Activated naive CD4-positive, alpha-beta T cell treated with anti-CD3 and anti-CD28 coated beads, Interleukin-2, amount 50 U/mL, for 16 hours (primary cell): Measurements from ENCODE around the gene REC114.

ENCODE experiments used
- DNase-seq: peaks from one replicate; pipeline ENCODE4 v3.0.0-alpha.2; 2020

The REC114 gene

DNA sequence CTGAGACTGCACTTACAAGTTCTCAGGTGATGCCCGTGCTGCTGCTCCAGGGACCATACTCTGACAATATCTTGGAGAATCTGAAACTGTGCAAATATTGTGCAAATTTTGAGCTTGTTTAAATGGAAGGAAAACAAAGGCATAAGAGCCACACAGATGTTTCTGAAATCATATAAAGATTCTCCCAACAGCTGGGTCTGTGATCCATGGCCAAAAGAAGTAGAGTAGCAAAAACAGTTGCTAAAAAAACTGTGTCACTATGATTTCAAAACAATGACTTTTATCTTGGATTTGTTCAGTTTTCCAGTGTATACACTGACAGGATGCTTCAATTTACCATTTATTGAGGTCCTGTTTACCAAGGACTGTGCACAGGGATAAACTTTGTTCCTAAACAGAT lies 164.9 kb downstream of the REC114 start:
- DNase-seq = no peak

DNA sequence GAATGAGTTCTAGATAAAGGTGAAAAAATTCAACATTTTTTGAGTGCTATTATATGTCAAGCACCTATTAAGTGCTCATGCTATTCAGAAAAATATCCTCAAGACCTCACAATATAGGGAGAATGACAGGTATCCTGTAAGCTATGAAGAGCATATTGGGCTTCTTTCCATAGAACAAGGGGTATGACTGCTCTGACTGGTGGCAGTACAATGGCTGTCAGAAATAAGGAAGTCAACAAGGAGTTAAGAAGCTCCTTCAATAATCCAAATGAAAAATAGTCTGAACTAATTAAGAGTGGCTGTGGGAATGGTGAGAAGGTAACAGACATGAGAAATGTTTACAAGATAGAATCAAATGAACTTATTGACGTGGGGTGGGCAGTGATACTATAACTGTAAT lies 165.5 kb downstream of the REC114 start:
- DNase-seq = no peak

DNA sequence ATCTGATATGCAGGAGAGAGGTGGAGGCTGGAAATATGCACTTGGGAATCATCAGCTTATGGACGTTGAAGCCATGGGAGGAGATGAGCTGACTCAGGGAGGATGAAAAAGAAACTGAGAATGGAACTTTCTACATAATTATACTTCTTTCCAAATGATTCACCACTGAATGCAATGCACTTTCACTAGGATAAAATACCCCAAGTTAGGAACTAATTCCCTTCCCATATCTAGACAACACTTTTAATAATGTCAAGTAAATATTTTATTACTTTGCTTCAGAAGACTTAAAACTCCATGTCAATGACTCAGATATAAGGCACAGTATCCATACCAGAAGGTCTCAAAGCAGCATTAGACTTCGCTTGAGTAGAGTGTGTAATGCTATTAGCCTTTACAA lies 166.0 kb downstream of the REC114 start:
- DNase-seq = no peak
